Lung microvascular endothelial cell (primary cell): ENCODE results near the gene EMC9. TPM values are rescaled to one million over a fixed set of nuclear protein-coding genes. Genes with fewer than 3 reads are reported as not detected.

Source experiments
- DNase-seq, 2 donors: peaks; one replicate each; pipeline versions ENCODE4 v3.0.0 to v3.0.0-alpha.2; 2010; ENCODE audit warnings: low read depth in 2 of 2
- total RNA-seq: library from RNA; depleted of rRNA; stranded (reverse); fragments of >200 nt; gene quantifications from 2 replicates; pipeline ENCODE4 v1.2.1, GENCODE V29; 2014

Gene EMC9
- total RNA-seq, 1 donor from 2014 or later: 20.4 TPM

GRCh38 chr14:24132061-24132685, 9.2 kb downstream of the EMC9 start:
- peak in 1 of 2 donors; percentile 34 for DNase-seq

- no peak for DNase-seq
Observed at GRCh38 chr14:24131549-24131966, 9.8 kb downstream of the EMC9 start.

- DNase-seq: peak in 1 of 2 donors; percentile 82
Observed at GRCh38 chr14:24130717-24131548, 10.5 kb downstream of the EMC9 start.

- DNase-seq: no peak
Observed at GRCh38 chr14:24130380-24130716, 11.0 kb downstream of the EMC9 start, which contains the start of gene FITM1. FITM1 (plus strand) TSS chr14:24130659; CDS start chr14:24131564, 905 bp downstream.

GRCh38 chr14:24129410-24129998, 11.9 kb downstream of the EMC9 start:
- no peak for DNase-seq

- DNase-seq: no peak
Observed at GRCh38 chr14:24127673-24128072, 13.7 kb downstream of the EMC9 start.

GRCh38 chr14:24126939-24127338, 14.5 kb downstream of the EMC9 start:
- DNase-seq: no peak

- no peak for DNase-seq
Observed at GRCh38 chr14:24123424-24124417, 17.7 kb downstream of the EMC9 start.

GRCh38 chr14:24122898-24123297, 18.5 kb downstream of the EMC9 start:
- DNase-seq: no peak

- DNase-seq: no peak
Observed at GRCh38 chr14:24122416-24122815, 19.0 kb downstream of the EMC9 start.

GRCh38 chr14:24121210-24121609, 20.2 kb downstream of the EMC9 start:
- no peak for DNase-seq

GRCh38 chr14:24119691-24120090, 21.7 kb downstream of the EMC9 start:
- no peak for DNase-seq

GRCh38 chr14:24117179-24117578, 24.2 kb downstream of the EMC9 start:
- no peak for DNase-seq

- peak in 1 of 2 donors; percentile 23 for DNase-seq
Observed at GRCh38 chr14:24116128-24116814, 25.1 kb downstream of the EMC9 start.

GRCh38 chr14:24115422-24116127, 25.8 kb downstream of the EMC9 start:
- no peak for DNase-seq

GRCh38 chr14:24114532-24115421, 26.6 kb downstream of the EMC9 start, which contains the start of the genes DCAF11 and NRL:
DCAF11 (plus strand) TSS chr14:24114777; CDS start chr14:24115595, 818 bp downstream.
NRL (minus strand) TSS chr14:24114949; CDS start chr14:24082848, 32,101 bp downstream.
- DNase-seq: peak; percentile 100

- DNase-seq: peak; percentile 71 to 79
Observed at GRCh38 chr14:24113801-24114531, 27.4 kb downstream of the EMC9 start.

- no peak for DNase-seq
Observed at GRCh38 chr14:24113379-24113800, 28.0 kb downstream of the EMC9 start.
